GM12878 (cell line): ENCODE data around the gene GJD2.

ENCODE experiments used
- CTCF ChIP-seq, 3 experiments: IDR thresholded peaks in 2 of 3; conservative IDR thresholded peaks in 1 of 3; 2 replicates each; pipeline ENCODE4 v1.5.1; 2011; ENCODE audit warnings: low read depth in 3 of 3, low read length in 3 of 3, mild to moderate bottlenecking in 3 of 3, control low read depth in 2 of 3, moderate library complexity in 2 of 3, inconsistent platforms in 1 of 3, mixed read lengths in 1 of 3; ENCODE audit not compliant: control insufficient read depth in 2 of 3, insufficient read depth in 1 of 3; ENCODE audit errors: extremely low read depth in 1 of 3
- EP300 ChIP-seq, 2 experiments: fragments of 150-350 bp in 1 of 2; IDR thresholded peaks; 2 replicates each; pipeline ENCODE4 v1.6.1; 2011 to 2012; ENCODE audit warnings: low read depth in 2 of 2, low read length in 2 of 2, borderline replicate concordance in 1 of 2, improper control_type of control experiment in 1 of 2, inconsistent platforms in 1 of 2; ENCODE audit not compliant: control insufficient read depth in 1 of 2
- EZH2 ChIP-seq: IDR thresholded peaks from 2 replicates; pipeline ENCODE4 v1.6.1; 2012; ENCODE audit warnings: low read depth, mild to moderate bottlenecking, control low read depth, inconsistent platforms, low read length, borderline replicate concordance; ENCODE audit not compliant: control insufficient read depth
- MYC ChIP-seq: IDR thresholded peaks from 2 replicates; pipeline ENCODE4 v1.6.1; 2011; ENCODE audit warnings: mild to moderate bottlenecking, low read length, moderate library complexity, inconsistent platforms; ENCODE audit not compliant: insufficient read depth, insufficient replicate concordance, insufficient read length, severe bottlenecking
- NFYA ChIP-seq: IDR thresholded peaks from 2 replicates; pipeline ENCODE4 v1.6.1; 2011; ENCODE audit warnings: low read depth, mild to moderate bottlenecking, low read length, improper control_type of control experiment, borderline replicate concordance
- PBX3 ChIP-seq: IDR thresholded peaks from 2 replicates; pipeline ENCODE4 v1.6.1; 2011; ENCODE audit warnings: mild to moderate bottlenecking, low read depth, low read length, moderate library complexity; ENCODE audit not compliant: insufficient replicate concordance
- POLR2AphosphoS2 ChIP-seq: IDR thresholded peaks from 2 replicates; pipeline ENCODE4 v1.6.1; 2011; ENCODE audit warnings: low read depth, mild to moderate bottlenecking, low read length, improper control_type of control experiment, moderate library complexity
- SMC3 ChIP-seq: IDR thresholded peaks from 2 replicates; pipeline ENCODE4 v1.6.1; 2011; ENCODE audit warnings: low read length, improper control_type of control experiment, borderline replicate concordance
- SP1 ChIP-seq: IDR thresholded peaks from one replicate; pipeline ENCODE4 v1.6.1; 2011; ENCODE audit warnings: low read depth, low read length
- SUZ12 ChIP-seq: fragments of 200-600 bp; sonication (generic); IDR thresholded peaks from one replicate; pipeline ENCODE4 v1.6.1; 2018; ENCODE audit warnings: antibody characterized with exemption, mild to moderate bottlenecking; ENCODE audit not compliant: unreplicated experiment
- TARDBP ChIP-seq: IDR thresholded peaks from 2 replicates; pipeline ENCODE4 v1.6.1; 2016; ENCODE audit warnings: borderline replicate concordance
- USF1 ChIP-seq: IDR thresholded peaks from 2 replicates; pipeline ENCODE4 v1.6.1; 2011; ENCODE audit warnings: borderline replicate concordance, low read depth, mild to moderate bottlenecking, moderate library complexity, mixed read lengths, low read length; ENCODE audit not compliant: insufficient read depth; ENCODE audit errors: extremely low read length
- ZNF274 ChIP-seq: IDR thresholded peaks from one replicate; pipeline ENCODE4 v1.8.0; 2011; ENCODE audit not compliant: insufficient read length, insufficient read depth

GRCh38 chr15:34734303-34734702, 20.5 kb downstream of the GJD2 start:
- TF ChIP-seq CTCF (IDR thresholded peaks at IDR 0.05 in 2 of 3, conservative IDR thresholded peaks at IDR 0.05 in 1 of 3; ENCODE audit: control insufficient read depth in 2 of 3, extremely low read depth in 1 of 3, insufficient read depth in 1 of 3, low read depth in 3 of 3, low read length in 3 of 3) (no peak), ZNF274 (no peak), EZH2 (no peak), SMC3 (no peak), SUZ12 (no peak), SP1 (no peak), MYC (no peak), PBX3 (no peak), POLR2AphosphoS2 (no peak), USF1 (no peak), TARDBP (no peak), NFYA (no peak), EP300 (IDR thresholded peaks at IDR 0.05; ENCODE audit: borderline replicate concordance in 1 of 2, control insufficient read depth in 1 of 2, low read depth in 2 of 2, low read length in 2 of 2) (no peak)
